Activated naive CD4-positive, alpha-beta T cell treated with anti-CD3 and anti-CD28 coated beads, Interleukin-2, amount 50 U/mL, for 16 hours (primary cell): ENCODE data around the gene BCOR.

ENCODE experiments used
- DNase-seq: peaks from one replicate; pipeline ENCODE4 v3.0.0-alpha.2; 2020

The BCOR gene

DNA sequence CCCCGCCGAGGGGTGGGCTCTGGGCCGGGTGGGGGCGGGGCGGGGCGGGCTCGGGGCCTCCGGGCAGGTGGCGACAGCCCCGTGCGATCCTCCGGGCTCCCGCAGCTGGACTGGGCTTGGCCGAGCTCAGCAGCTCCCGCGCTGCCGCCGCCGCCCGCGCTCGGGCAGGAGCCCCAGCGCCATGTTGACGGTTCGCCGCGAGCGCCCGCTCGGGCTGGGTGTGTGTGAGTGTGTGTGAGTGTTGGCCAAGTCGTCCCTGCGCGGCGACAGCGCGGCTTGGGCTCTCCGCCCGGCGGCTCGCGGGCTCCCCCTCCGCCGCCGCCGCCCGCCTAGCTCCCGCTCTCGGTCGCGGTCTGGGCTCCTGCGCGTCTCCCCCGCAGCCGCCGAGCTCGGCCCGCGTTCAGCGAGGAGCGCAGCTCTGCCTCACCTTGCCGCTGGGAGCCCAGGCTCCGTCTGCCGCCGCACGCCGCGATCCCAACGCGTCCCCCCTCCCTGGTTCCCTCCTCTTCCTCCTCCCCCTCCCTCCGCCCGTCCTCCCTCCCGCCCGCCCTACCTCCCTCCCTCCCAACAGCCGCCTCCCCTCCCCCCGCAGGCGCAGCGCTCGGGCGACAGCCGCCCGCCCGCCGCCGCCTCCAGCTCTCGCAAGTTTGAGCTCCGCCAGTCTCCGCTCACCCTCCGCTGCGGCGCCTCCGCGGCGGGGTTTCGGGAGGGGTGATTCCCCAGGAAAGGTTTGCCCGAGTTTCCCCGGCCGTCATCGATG, at the start of gene BCOR:
BCOR (minus strand) TSS at position 455 of the 760 bp plus-strand sequence. CDS start 20,029 bp downstream, outside the sequence.
- peak; percentile 73 for DNase-seq

DNA sequence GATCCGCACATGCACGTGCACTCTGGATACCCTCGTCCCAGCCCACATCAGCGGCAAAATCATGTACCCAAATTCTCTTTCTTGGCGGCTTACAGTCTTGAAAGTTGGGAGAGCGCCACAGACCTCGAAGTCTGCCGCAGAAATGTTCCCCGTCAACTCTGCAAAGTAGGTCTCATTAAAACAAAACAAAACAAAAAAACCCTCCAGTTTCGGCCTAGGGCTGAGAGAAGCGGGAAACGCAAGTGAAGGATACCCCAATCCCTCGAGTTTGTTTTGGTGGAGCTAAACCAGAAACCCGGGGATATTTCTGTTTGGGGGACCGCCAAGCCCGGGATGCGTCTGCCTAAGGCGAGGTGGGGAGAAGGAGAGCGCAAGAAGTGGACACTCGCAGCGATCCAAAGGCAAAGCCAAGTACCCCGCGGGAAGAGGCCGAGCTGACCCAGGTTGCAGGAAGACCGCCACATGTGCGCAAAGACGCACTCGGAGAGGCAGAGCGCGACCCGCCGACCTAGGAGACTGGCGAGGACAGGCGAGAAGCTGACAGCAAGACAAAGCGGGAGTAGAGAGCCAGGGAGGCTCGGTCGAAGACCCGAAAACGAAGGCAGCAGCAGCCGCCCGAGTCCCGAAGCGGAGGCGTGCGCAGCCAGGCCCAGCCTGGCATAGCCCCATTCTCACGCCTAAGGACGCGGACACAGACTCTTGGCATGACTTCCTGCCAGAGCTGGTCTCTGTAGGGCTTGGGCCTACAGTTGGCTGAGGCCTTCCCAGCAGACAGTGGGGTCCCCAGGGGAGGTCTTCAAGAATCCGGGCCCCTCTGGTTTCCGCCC, 49.6 kb upstream of the BCOR start:
- no peak for DNase-seq

GRCh38 chrX:40146262-40147125, 48.7 kb upstream of the BCOR start:
- peak; percentile 23 for DNase-seq

- peak; percentile 21 for DNase-seq
These were observed 48.1 kb upstream of the BCOR start for GRCh38 chrX:40145923-40146261.

- no peak for DNase-seq
These were observed 47.5 kb upstream of the BCOR start for GRCh38 chrX:40145001-40145922.

DNA sequence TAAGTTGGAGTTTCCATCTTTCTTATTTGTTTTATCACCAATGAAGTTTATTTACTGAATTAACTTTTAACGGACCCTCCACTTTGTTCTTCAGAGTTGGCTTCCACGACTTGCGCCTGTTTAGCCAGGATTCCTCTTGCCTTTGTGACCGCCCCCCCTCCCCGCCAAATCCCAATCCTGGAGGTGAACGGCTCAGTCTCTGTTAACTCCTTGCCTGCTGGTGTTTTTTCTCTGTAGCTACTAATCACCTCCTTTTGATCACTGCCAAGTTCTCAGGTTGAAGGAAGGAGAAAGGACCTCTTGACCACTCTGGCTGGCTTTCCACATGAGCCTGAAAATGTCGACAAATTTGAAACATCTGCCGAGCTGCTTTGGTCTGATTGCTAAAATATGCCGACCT, 46.8 kb upstream of the BCOR start:
- DNase-seq: no peak

- no peak for DNase-seq
These were observed 46.2 kb upstream of the BCOR start for GRCh38 chrX:40143987-40144386.

DNA sequence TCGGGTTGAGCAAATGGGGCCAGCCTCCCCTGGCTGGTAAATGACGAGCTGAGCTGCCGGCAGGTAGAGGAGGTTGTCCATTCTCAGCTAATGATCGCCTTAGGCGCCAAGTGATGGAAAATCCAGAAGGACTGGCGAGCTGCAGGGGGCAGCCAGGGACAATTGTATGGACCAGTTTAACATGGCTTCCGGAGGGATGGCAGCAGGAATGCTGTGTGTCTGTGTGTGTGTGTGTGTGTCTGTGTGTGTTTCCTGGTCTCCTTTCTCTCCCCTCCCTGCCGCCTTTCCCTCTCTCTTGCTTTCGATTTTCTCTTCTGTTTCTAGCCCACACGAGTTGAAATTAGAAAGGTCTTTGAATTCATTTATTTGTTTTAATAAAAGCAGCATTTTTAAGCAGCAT, 45.2 kb upstream of the BCOR start:
- DNase-seq: no peak

DNA sequence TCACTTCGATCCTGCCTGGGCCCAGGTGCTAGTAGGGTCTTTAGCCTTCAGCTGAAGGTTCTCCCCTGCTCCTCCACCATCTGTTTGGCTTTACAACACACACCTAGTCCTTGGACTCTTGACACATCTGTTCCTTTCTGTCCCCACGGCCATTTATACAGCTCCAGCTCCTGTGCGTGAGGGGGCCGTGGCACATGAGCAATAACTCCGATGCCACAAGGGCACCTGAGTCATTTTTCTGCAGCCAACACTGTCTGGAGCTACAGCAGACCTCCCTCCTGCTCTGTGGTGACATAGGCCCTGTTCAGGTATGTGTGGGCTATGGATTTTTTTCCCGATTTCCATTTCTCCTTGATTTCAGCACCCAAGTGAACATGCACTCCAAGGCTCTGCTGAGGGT, 44.7 kb upstream of the BCOR start:
- no peak for DNase-seq

DNA sequence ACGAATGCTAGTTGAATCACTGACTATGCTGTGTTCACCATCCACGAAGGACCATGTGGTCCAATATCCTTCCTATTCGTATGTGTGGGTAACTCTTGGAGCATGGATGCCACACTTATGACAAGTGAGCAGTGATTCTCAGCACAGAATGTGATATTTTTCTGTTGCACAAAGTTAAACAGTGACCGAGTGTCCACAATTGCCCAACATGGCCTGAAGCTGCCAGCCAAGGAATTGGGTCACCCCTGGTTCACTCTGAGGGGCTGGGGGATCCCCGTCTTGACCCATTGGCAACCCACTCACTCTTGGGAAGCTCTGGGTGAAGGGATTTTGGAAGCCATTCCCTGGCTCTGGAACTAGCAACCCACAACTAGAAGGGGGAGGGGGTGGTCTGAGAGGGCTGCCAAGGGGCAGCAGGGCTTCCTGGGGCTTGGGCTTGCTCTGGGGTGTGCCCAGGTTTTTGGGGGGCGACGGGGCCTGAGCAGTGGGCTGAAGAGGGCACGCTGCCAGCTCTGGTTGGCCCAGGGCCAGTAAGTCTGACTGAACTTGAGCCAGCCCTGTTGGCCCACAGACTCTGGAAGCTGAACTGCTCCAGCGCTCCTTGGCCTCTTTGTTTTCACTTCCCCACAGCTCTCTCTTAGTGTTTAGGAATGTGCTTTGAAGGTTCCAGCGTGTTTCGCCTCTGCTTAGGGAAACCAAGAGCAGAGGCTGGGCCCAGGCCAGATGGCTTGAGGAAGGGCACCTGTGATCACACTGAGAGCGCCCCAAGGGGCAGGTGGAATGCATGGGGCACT, 43.1 kb upstream of the BCOR start:
- DNase-seq: no peak

DNA sequence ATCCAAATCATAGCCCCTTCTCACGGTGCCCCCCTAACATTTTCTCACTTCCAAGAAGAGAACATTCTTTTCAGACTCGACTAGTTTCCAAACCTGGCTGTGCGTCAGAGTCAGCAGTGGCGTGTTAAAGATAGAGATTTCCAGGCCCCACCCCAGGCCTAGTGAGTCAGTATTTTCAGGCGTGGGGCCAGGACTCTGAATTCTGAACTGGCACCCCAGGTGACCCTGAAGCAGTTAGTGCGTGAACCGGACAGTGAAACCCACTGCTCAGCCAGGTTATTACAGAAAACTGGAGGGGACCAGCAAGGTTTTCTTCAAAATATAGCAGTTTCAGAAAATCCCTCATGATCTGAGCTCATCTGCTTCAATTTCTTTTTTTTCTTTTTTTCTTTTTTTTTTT, 35.0 kb upstream of the BCOR start:
- DNase-seq: no peak

GRCh38 chrX:40131654-40132337, 34.0 kb upstream of the BCOR start:
- no peak for DNase-seq

DNA sequence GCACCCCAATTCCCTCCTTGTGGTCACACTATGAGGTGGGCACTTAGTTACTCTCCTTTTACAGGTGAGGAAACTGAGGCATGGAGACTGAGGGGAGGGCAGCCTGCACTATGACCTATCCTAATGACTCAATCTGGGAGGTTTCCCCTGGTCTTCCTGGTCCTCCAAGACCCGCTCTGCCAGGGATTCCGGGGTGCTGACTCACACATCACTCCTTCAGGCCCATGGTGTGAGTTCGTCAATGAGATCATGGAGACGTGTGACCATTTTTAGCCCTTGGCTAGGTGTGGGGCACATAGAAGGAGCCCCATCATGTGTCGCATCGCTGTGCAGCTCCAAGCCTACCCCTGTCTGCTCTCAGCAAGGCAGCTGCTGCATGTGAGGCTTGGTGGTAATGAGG, 32.4 kb upstream of the BCOR start:
- no peak for DNase-seq

DNA sequence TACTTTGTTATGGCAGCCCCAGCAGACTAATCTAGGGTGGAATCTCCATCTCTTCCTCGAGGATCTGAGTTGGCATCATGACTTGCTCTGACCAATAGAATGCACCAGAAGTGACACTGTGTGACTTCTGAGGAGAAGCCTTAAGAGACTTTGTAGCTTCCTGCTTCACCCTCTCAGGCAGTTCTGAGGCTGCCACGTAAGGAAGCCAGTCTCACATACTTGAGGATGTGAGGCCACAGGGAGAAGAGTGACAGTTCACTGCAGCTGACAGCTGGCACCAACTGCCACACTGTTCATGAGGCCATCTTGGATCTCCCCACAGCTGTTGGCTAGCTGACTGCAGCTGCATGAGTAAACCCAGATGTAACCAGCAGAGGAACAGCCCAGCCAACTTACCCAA, 29.3 kb upstream of the BCOR start:
- DNase-seq: no peak

DNA sequence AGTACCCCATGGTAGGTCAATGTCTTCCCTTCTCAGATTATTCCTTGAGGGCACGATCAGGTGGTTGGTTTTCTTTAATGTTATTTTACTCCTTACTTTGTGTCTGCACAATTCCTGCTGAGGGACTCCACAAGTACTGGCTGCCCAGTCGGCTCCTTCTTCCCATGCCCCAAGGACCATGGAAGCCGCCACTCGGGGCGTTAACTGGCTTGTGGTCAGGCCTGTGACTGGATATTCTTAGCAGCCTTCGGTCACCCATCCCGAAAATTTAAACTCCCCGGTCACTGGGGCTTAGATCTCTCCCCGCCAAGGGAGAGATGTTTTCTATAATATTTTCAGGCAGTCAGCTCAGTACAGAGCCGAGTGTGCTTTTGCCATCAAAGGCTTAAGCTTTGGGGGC, 24.7 kb upstream of the BCOR start:
- DNase-seq: no peak

DNA sequence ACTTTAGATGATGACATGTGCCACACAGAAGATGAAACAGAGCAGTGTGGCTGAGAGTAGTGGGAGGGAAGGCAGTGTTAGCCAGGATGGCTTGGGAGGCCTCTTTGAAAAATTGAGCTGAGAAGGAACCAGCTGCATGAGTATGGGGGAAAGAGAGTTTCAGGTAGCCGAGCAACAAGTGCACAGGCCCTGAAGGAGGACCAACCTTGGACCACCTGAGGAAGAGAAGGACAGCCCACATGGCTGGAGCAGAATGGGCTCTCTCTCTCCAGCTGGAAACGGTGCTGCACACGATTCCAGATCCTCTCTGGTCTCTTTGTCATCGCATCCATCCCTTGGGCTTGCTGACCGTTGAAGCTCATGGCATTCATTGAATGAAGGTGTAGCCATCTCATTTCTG, 23.9 kb upstream of the BCOR start:
- DNase-seq: no peak

DNA sequence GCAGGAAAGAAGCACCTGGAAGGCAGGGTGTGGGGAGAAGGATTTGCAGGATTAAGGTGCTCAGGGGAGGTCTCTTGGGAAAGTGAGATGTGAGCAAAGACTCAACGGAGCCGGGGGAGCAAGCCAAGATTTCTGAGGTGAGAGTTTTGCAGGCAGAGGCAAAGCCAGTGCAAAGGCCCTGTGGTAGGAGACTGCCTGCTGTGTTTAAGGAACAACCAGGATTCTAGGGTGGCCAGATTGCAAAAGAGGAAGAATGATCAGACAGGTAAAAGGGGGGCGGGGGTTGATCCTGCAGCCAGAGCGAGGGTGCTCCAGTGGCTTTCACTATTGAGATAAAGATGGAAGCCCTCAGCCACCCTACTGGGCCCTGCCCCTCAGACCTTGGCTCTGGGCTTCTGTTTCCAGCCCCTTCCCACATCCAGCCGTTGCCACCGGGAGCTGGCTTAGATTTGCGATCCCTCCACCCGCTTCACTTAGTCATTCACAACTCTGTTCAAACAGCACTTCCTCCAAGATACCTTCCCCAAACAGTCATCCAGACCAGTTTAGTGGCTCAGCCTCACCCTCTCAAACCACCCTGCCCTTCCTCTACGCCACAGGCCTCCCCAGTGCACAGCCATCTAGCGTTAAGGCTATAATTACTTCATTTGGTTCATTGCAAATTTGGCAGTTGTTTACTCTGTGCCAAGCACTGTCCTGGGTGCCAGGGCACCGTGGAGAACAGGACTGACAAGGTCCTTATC, 23.3 kb upstream of the BCOR start:
- no peak for DNase-seq

- DNase-seq: no peak
These were observed 20.0 kb upstream of the BCOR start for GRCh38 chrX:40117715-40118285.

GRCh38 chrX:40116925-40117324, 19.2 kb upstream of the BCOR start:
- no peak for DNase-seq

DNA sequence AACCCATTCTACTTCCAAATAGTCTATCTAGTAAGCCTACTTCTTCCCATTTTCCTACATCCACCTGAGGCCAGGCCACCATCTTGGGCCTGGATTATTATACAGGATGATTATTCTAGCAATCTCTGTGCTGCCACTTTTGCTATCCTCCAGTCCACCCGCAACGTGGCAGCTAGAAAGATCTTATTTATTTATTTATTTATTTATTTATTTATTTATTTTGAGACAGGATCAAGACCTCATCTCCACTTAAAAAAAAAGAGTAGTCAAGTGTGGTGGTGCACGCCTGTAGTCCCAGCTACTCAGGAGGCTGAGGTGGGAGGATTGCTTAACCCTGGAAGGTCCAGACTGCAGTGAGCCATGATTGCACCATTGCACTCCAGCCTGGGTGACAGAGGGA, 15.2 kb upstream of the BCOR start:
- no peak for DNase-seq
